UCSD-AML1 (cell line): ENCODE measurements around the gene ENTR1.
A peak's percentile ranks its signal among the peaks of the same experiment; 100 is the strongest.

Experiments
- DNase-seq: peaks from one replicate; lab custom pipeline; 2025; ENCODE audit not compliant: unreplicated experiment; lab: John Stamatoyannopoulos, UW

The ENTR1 gene, protein sequence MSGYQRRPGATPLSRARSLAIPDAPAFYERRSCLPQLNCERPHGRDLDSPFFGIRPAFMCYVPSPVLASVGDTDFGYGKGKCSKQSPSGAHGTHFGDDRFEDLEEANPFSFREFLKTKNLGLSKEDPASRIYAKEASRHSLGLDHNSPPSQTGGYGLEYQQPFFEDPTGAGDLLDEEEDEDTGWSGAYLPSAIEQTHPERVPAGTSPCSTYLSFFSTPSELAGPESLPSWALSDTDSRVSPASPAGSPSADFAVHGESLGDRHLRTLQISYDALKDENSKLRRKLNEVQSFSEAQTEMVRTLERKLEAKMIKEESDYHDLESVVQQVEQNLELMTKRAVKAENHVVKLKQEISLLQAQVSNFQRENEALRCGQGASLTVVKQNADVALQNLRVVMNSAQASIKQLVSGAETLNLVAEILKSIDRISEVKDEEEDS

GRCh38 chr9:136410500-136411287 is at the start of gene ENTR1, which contains the start of gene PMPCA:
Gene ENTR1, minus strand, starts transcription at chr9:136410614. Its CDS starts 217 bp downstream, at chr9:136410397.
Gene PMPCA, plus strand, starts transcription at chr9:136410658. Its CDS starts 11 bp downstream, at chr9:136410669.
- peak; percentile 90 for DNase-seq

GRCh38 chr9:136459425-136459824 is 49.0 kb upstream of the ENTR1 start:
- DNase-seq, result no peak

GRCh38 chr9:136457326-136457725 is 46.9 kb upstream of the ENTR1 start:
- no peak for DNase-seq

DNA sequence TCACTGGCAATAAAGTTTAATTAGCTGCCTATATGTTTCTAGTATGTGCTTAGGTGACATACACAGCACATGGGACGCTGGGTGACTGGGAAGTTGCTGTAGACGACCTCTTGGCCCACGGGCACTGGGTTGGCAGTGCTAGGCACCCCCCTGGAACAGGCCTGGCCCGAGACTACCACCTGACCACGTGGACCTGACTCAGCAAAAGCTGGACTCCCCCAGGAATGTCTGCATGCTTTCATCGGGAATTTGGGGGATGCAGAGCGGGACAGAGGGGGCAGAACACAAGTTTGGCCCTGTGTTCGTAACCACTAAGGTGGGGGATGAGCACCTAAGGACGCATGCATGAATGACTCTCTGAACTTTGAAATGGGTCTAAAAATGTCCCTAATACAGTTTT is 45.8 kb upstream of the ENTR1 start:
- DNase-seq, result no peak

DNA sequence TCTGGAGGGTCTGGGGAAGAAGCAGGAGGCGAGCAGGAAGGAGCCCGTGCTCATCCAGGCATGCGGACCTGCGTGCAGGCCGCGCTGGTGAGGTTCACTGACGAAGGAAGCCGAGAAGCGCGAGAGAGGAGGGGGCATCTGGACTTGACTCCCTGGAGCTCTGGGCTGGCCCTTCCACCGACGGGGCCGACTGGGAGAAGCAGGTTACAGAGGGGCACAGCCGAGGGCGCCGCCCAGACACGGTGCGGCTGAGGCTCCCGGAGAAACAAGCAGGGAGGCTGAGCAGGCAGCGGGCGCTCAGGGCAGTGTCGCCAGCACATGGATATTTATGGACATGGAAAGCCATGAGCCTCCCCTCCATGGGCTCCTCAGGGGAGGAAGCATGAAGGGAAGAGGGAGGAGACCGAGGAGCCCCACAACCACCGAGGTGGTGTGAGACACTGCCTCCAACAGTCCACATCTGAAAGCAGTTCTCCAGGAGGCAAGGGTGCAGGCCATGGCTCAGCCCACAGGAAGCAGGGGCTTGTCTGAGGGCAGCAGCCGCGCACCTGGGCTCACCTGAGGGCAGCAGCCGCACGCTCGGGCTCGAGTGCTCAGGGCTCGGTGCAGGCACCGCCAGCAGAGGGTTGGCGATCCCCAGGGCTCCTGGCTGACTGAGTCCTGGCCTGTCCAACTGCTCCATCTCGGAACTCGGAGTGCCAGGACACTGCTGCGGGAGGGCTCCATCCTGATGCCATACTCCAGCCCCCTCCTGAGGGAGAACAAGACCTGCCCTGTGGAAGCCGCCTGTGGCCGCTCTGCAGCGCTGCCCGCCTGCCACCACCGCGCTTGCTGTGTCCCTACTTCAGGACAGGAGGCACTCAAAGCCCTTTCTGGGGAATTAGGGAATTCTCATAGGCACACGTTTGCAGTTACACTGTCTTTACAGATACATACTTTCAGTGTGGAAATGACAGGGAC is 44.9 kb upstream of the ENTR1 start:
- DNase-seq, result no peak

DNA sequence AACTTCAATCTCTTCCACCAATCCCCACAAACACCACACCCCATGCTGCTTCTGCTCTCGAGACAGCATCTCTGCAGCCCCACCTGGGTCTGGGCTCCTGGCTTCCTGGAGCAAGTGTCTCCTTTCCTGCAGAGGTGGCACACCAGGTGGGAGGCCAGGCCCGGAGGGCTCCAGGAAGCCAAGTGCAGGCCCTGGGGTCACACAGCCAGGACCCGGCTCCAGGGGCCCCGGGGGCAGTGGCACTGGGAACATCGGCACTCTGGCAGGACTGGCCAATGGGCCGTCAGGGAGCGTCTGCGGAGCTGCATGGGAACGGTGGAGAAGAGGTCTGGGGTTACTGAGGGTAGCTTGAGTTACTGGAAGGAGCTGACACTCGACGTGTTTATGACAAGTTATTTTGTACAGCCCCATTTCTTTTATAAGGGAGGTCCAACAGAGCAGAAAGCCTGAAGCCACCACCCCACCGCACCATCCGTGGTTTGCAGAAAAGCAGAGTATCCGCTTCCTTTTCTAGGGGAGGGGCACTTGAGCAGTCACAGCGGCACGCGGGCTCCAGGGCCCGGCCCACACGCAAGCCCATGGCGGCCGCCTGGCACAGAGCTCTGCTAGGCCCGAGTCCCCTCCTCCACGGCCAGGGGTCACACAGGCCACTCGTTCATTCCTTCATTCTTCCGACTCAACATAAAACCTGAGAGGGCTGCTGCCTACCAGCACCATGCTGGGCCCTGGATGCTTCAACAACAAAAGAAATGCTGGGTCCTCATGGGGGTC is 43.8 kb upstream of the ENTR1 start:
- DNase-seq, result no peak

GRCh38 chr9:136453326-136453725 is 42.9 kb upstream of the ENTR1 start:
- no peak for DNase-seq

- no peak for DNase-seq
These were observed 40.9 kb upstream of the ENTR1 start for GRCh38 chr9:136451221-136451877.

DNA sequence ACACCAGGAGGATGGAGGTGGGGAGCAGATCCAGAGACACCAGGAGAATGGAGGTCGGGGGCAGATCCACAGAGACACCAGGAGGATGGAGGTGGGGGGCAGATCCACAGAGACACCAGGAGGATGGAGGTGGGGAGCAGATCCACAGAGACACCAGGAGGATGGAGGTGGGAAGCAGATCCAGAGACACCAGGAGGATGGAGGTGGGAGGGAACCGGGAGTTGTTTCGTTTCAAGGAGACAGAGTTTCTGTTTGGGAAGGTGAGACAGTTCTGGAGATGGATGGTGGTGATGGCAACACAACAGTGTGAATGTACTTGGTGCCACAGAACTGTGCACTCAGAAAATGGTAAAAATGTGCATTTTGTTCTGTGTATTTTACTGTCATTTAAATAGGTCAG is 38.2 kb upstream of the ENTR1 start:
- no peak for DNase-seq

DNA sequence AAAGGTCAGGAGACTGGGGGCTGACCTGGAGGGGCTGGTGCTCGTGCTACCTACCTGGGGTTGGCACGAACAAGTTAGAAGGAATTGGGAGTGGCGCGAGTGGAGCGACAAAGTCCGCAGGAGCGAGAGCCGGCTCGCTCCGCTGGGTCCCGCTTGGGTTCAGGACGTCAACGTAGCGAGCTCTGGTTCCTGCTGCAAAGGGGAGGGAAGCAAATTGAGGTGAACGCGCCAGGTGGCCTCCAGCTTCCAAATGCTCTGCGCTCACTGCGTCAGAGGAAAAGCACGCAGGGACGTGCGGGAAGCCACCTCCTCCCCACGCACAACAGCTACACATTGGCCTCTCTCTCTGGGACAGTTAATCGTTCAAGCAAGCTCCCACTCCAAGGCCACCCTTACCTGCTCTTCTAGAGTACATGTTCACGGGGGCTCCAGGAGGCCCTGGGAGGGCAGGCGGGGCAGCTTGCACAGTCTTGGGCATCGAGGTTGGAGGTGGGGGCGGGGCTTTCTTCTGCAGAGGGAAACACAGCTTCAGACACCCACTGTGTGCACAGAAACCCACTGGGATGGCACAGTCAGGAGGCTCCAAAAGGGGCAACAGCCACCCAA is 36.9 kb upstream of the ENTR1 start:
- DNase-seq, result no peak

- DNase-seq, result no peak
These were observed 35.4 kb upstream of the ENTR1 start for GRCh38 chr9:136445799-136446198.

- no peak for DNase-seq
These were observed 33.7 kb upstream of the ENTR1 start for GRCh38 chr9:136444102-136444501.

- no peak for DNase-seq
These were observed 33.3 kb upstream of the ENTR1 start for GRCh38 chr9:136443687-136444086.

DNA sequence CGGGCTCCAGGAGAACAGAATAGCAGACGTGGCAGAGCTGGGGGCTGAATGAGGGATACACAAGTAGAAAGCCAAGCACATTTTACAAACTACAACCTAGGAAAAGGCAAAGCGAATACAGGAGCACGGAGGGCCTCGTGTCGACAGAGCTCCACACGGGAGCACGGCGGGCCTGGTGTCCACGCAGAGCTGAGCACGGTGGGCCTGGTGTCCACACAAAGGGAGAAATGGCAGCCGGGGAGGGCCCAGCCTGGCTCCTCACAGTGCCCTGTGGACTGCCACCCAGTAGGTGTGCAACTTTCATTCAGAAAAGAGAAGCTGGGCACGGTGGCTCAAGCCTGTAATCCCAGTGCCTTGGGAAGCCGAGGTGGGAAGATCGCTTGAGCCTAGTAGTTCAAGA is 32.7 kb upstream of the ENTR1 start:
- no peak for DNase-seq

- no peak for DNase-seq
These were observed 31.9 kb upstream of the ENTR1 start for GRCh38 chr9:136442265-136442664.

- no peak for DNase-seq
These were observed 31.3 kb upstream of the ENTR1 start for GRCh38 chr9:136441681-136442245.

DNA sequence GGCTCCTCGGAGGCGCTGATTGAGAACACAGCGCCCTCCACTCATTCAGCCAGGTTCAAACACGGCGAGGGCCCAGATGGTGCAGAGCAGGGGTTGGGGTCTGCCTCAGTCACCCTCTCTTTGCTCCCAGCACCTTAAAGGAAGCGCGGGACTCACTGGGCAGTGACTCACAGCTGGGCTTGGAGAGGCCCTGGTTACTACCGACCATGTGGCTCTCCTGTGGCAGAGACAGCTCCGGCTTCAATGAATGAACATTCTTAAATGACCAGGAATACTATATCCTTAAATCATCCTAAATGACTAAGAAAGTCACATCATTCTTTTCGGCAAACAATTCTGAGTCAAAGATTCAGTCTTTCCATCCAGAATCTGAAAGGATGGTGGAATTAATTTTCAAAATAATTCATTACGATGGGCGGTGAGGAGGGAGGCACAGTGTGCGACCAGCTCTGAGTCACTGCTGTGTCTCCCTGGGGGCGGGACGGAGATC is 30.8 kb upstream of the ENTR1 start:
- DNase-seq, result no peak

DNA sequence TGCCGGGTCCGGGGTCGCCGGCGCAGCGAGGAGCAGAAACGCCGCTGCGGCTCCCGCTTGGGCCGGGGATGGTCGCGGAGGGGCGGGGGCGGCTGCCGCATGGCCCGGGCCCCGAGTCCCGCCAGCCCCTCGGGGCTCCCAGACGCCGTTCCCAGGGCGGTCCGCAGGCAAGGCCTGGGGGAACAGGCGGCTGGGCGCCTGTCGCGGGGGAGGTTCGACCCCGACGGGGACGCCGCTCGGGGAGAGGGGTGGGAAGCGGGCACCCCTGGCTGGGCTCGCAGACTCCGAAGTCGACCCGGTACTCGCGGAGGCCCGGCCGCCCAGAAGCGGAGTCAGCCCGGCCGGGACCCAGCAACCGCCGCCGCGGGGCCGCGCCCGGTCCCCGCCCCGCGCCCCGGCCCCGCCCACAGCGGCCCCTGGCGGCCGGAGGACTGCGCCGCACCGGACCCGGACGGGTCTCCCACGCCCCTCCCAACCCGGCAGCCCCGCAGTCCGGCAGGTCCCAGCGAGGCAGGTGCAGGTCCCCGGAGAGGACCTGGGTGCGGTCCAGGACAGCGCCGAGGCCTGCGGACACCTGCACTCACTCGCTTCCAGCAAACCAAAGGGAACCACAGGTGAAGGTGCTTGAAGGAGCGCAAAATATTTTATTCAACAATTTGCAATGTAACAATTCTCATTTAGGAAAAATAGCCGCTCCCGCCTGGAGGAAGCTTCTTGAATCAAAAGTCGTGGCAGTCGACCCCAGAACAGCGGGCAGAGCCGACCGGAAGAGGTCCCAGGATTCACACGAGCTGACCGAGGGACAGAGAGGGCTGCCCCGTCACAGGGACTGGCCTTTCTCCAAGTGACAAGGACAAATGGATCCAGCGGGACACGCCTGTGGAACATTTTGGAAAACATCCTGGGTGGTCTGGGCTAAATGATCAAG is 29.3 kb upstream of the ENTR1 start, which contains the start of gene INPP5E:
TSS of gene INPP5E (minus strand) at position 365 of the 928 bp plus-strand sequence. CDS start 426 bp downstream, outside the sequence.
- DNase-seq, result peak; percentile 76
